K562 treated with DMSO at 1 percent for 24 hours (cell line): ENCODE data around the gene MAGEB18. TPM values are rescaled to one million over a fixed set of nuclear protein-coding genes. Genes with fewer than 3 reads are reported as not detected.

Experiments used
- total RNA-seq: library from RNA; unstranded; fragments of 300-600 nt; gene quantifications from 2 replicates; pipeline ENCODE4 v1.2.3, GENCODE V29; 2022; ENCODE audit warnings: low read depth; ENCODE audit not compliant: insufficient read depth

The MAGEB18 gene
- total RNA-seq, result not detected in 2 replicates

GRCh38 chrX:26138274-26138673 lies at the start of gene MAGEB18:
MAGEB18 (plus strand) TSS chrX:26138343; CDS start chrX:26138986, 643 bp downstream.

GRCh38 chrX:26160301-26160700 lies 22.2 kb downstream of the MAGEB18 start, which contains the start of gene MAGEB6B:
MAGEB6B (plus strand) TSS chrX:26160601; CDS start chrX:26160601, 0 bp downstream.

Other genes with a start within 250 kb of the MAGEB18 start
- not detected in 2 replicates for gene MAGEB6B, start 22.3 kb downstream of the MAGEB18 start, total RNA-seq
- 0.56 and 0.63 TPM in 2 replicates for gene MAGEB6, start 54.1 kb downstream of the MAGEB18 start, total RNA-seq
- not detected in 2 replicates for gene MAGEB5, start 77.8 kb downstream of the MAGEB18 start, total RNA-seq